ENCODE measurements around the gene GUCA1A. TPM values are rescaled to one million over a fixed set of nuclear protein-coding genes. Genes with fewer than 3 reads are reported as not detected.

GUCA1A gene
- polyA plus RNA-seq (not detected in 3 replicates), polyA minus RNA-seq (not detected in 3 replicates)
- polyA plus RNA-seq (2011; ENCODE audit: low read depth): not detected
- polyA plus RNA-seq (2011; cell fraction: cytosol; rRNA removed): not detected in 2 replicates
- not detected in 2 replicates for polyA plus RNA-seq (2011; cell fraction: nucleus; rRNA removed)
- polyA plus RNA-seq (2012; ENCODE audit: low replicate concordance): 0.13 TPM in 1 of 2 replicates, not detected in the other
- not detected for polyA minus RNA-seq (2011; cell fraction: cytosol; rRNA and poly(A)+ RNA removed)
- not detected in 2 replicates for polyA minus RNA-seq (2011; cell fraction: nucleus; rRNA and poly(A)+ RNA removed)

- Histone ChIP-seq H3K9ac (ENCODE audit: control insufficient read depth, extremely low read depth, insufficient read depth, low read length) (no peak within 1 kb of the TSS), H3K4me3 (ENCODE audit: control insufficient read depth in 2 of 3, extremely low read depth in 1 of 3, insufficient read depth in 2 of 3, low read depth in 1 of 3, low read length in 3 of 3) (no peak within 1 kb of the TSS), H3K27me3 (ENCODE audit: control insufficient read depth, extremely low read depth, insufficient read depth, low read length) (no peaks in the 10 kb centered on the region), H3K36me3 (ENCODE audit: control insufficient read depth in 2 of 2, extremely low read depth in 1 of 2, insufficient read depth in 2 of 2, low read length in 2 of 2) (no peaks in the 10 kb centered on the region), H2AFZ (ENCODE audit: control insufficient read depth, low read length) (no peak within 1 kb of the TSS), H3K4me2 (ENCODE audit: control insufficient read depth, extremely low read depth, insufficient read depth, low read depth, low read length) (no peak within 1 kb of the TSS), H3K79me2 (ENCODE audit: control insufficient read depth, insufficient read depth, low read length) (no peaks in the 10 kb centered on the region), H4K20me1 (ENCODE audit: control insufficient read depth, extremely low read depth, insufficient read depth, low read length) (no peaks in the 10 kb centered on the region), H3K9me3 (ENCODE audit: control insufficient read depth, low read depth, low read length) (no peaks in the 10 kb centered on the region), H3K9me1 (ENCODE audit: control insufficient read depth, extremely low read depth, insufficient read depth, low read length) (no peaks in the 10 kb centered on the region), H3K27ac (ENCODE audit: control insufficient read depth, insufficient read depth, low read length) (no peak within 1 kb of the TSS), H3K4me1 (ENCODE audit: control insufficient read depth, extremely low read depth, insufficient read depth, low read length) (no peaks in the 10 kb centered on the region)
- FAIRE-seq: no peak
- no peak for DNase-seq (ENCODE audit: low read depth, low spot score)
- no peak for TF ChIP-seq CTCF (optimal IDR thresholded peaks at IDR 0.05 in 1 of 3, IDR thresholded peaks at IDR 0.05 in 1 of 3, conservative IDR thresholded peaks at IDR 0.05 in 1 of 3; ENCODE audit: extremely low read depth in 1 of 3, insufficient read depth in 2 of 3, low read length in 3 of 3)
- TF ChIP-seq EZH2 (IDR thresholded peaks at IDR 0.05; ENCODE audit: low read length): no peak
- dilution Hi-C loops (cut with MboI; ENCODE audit: extremely low pct_ligation_motif_present, low sequenced_read_pairs): no loop called here
These were observed at the start of gene GUCA1A for GRCh38 chr6:42173101-42173500. Gene GUCA1A, plus strand, starts transcription at chr6:42173364. Its CDS starts 250 bp downstream, at chr6:42173614.

- Histone ChIP-seq H3K4me3 (ENCODE audit: control insufficient read depth in 2 of 3, extremely low read depth in 1 of 3, insufficient read depth in 2 of 3, low read depth in 1 of 3, low read length in 3 of 3) (no peak overlapping the region), H3K4me1 (ENCODE audit: control insufficient read depth, extremely low read depth, insufficient read depth, low read length) (peaks cover 37% of the 10 kb centered on the region), H2AFZ (ENCODE audit: control insufficient read depth, low read length) (no peak overlapping the region), H3K79me2 (ENCODE audit: control insufficient read depth, insufficient read depth, low read length) (peaks cover 9% of the 10 kb centered on the region), H3K27me3 (ENCODE audit: control insufficient read depth, extremely low read depth, insufficient read depth, low read length) (no peaks in the 10 kb centered on the region), H3K9me1 (ENCODE audit: control insufficient read depth, extremely low read depth, insufficient read depth, low read length) (peaks cover 3% of the 10 kb centered on the region), H3K9ac (ENCODE audit: control insufficient read depth, extremely low read depth, insufficient read depth, low read length) (peak overlapping the region; percentile 37), H4K20me1 (ENCODE audit: control insufficient read depth, extremely low read depth, insufficient read depth, low read length) (no peaks in the 10 kb centered on the region), H3K4me2 (ENCODE audit: control insufficient read depth, extremely low read depth, insufficient read depth, low read depth, low read length) (peak overlapping the region; percentile 17), H3K36me3 (ENCODE audit: control insufficient read depth in 2 of 2, extremely low read depth in 1 of 2, insufficient read depth in 2 of 2, low read length in 2 of 2) (peaks cover 24 to 30% of the 10 kb centered on the region in 2 experiments), H3K9me3 (ENCODE audit: control insufficient read depth, low read depth, low read length) (no peaks in the 10 kb centered on the region), H3K27ac (ENCODE audit: control insufficient read depth, insufficient read depth, low read length) (peak overlapping the region; percentile 64)
- dilution Hi-C loops (cut with MboI; ENCODE audit: extremely low pct_ligation_motif_present, low sequenced_read_pairs): no loop called here
- DNase-seq (ENCODE audit: low read depth, low spot score): no peak
- FAIRE-seq: peak; percentile 69
- TF ChIP-seq EZH2 (IDR thresholded peaks at IDR 0.05; ENCODE audit: low read length) (no peak), CTCF (optimal IDR thresholded peaks at IDR 0.05 in 1 of 3, IDR thresholded peaks at IDR 0.05 in 1 of 3, conservative IDR thresholded peaks at IDR 0.05 in 1 of 3; ENCODE audit: extremely low read depth in 1 of 3, insufficient read depth in 2 of 3, low read length in 3 of 3) (no peak)
These were observed 49.6 kb upstream of the GUCA1A start for GRCh38 chr6:42123379-42124103.

Measured in keratinocyte (primary cell).